Measurements from ENCODE around the gene PLEKHA5. TPM values are rescaled to one million over a fixed set of nuclear protein-coding genes. Genes with fewer than 3 reads are reported as not detected.
"Not testable (repeated sequence)": the region's sequence is repeated elsewhere in the genome, so short reads cannot be mapped to it uniquely, and the experiment has no call there.

The PLEKHA5 gene
- total and polyA plus RNA-seq, 3 donors from 2014 or later: 22.4 to 37.5 (median 34.8) TPM

DNA sequence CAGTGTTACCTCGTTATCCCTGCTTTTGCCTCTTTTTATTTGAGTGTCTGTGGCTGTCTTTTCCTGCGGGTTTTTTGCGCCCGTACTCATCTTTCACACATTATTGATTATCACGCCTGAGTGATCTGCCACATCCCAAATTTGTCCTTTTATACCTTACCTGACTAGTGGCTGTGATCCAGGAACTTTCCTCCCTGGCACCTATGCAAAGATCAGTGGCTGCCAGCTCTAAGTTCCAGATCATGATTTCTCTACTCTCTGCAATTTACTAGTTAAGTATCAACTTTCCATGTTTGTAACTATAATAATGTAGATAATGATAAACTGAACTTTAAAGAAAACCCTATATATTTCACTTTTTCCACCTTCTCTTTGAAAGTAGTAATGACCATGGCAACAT, 36.9 kb downstream of the PLEKHA5 start:
- H3K4me1 ChIP-seq: peaks cover 5% of the 10 kb centered on the region
- H3K9me3 ChIP-seq: no peaks in the 10 kb centered on the region
- no peak overlapping the region for H3K27ac ChIP-seq
- no peaks in the 10 kb centered on the region for H3K27me3 ChIP-seq
- TF ChIP-seq, protein P1, sequence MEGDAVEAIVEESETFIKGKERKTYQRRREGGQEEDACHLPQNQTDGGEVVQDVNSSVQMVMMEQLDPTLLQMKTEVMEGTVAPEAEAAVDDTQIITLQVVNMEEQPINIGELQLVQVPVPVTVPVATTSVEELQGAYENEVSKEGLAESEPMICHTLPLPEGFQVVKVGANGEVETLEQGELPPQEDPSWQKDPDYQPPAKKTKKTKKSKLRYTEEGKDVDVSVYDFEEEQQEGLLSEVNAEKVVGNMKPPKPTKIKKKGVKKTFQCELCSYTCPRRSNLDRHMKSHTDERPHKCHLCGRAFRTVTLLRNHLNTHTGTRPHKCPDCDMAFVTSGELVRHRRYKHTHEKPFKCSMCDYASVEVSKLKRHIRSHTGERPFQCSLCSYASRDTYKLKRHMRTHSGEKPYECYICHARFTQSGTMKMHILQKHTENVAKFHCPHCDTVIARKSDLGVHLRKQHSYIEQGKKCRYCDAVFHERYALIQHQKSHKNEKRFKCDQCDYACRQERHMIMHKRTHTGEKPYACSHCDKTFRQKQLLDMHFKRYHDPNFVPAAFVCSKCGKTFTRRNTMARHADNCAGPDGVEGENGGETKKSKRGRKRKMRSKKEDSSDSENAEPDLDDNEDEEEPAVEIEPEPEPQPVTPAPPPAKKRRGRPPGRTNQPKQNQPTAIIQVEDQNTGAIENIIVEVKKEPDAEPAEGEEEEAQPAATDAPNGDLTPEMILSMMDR (IDR thresholded peaks at IDR 0.05): no peak
- no peak for TF ChIP-seq POLR2A (IDR thresholded peaks at IDR 0.05)
- DNase-seq: no peak
- intact Hi-C loops (cut with DNase I; ENCODE audit: low total_unique reads): no loop called here
- H3K36me3 ChIP-seq (ENCODE audit: low read depth, missing control alignments): no peaks in the 10 kb centered on the region
- H3K4me3 ChIP-seq: no peak overlapping the region
- WGBS, 2 donors: 51 to 60% methylated on average over 5 of the region's 5 CpGs

DNA sequence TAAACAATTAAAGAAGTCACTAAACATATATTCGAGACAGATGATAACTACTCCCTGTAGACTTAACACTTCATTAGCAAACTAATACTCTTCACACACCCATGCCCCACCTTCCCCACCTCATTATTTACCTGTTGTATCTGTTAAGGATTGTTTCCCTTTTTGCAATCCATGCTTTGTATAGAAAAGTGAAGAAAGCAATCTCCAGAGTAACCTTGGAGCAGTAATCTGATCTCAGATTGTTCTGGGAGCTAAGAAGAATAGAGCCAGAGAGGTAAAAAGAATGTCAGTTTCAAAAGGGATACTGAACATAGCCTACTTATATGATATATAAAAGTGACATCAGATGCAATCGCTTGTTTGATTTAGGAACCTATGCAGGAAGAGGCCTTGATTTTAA, 37.4 kb downstream of the PLEKHA5 start:
- no peaks in the 10 kb centered on the region for H3K27me3 ChIP-seq
- H3K27ac ChIP-seq: no peak overlapping the region
- no peak for DNase-seq
- TF ChIP-seq, protein P1 (IDR thresholded peaks at IDR 0.05): no peak
- no peak for TF ChIP-seq POLR2A (IDR thresholded peaks at IDR 0.05)
- no peaks in the 10 kb centered on the region for H3K9me3 ChIP-seq
- 39 to 41% methylated on average over 2 of the region's 2 CpGs for WGBS, 2 donors
- H3K4me3 ChIP-seq: no peak overlapping the region
- no peaks in the 10 kb centered on the region for H3K36me3 ChIP-seq (ENCODE audit: low read depth, missing control alignments)
- intact Hi-C loops (cut with DNase I; ENCODE audit: low total_unique reads): no loop called here
- H3K4me1 ChIP-seq: peaks cover 5% of the 10 kb centered on the region

DNA sequence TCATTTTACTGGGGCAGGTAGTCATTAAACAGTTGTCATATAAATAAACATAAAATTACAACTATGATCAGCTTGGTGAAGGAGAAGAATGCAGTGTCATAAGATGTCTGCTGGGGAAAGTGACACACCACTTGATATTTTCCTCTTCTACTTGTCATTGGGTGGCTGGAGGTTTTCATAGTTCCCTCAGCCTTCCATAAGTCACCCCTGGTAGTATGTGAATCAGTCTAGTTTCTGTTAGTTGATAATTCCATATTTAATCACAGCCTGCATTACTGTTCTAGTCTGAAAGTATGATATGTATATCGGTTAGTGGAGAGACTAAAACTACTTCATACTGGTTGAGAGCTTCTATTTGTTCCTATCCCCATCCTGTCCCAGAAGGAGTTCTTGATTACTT, 38.2 kb downstream of the PLEKHA5 start:
- Histone ChIP-seq H3K27ac (no peak overlapping the region), H3K4me1 (peaks cover 5% of the 10 kb centered on the region), H3K9me3 (no peaks in the 10 kb centered on the region), H3K36me3 (ENCODE audit: low read depth, missing control alignments) (no peaks in the 10 kb centered on the region), H3K4me3 (no peak overlapping the region), H3K27me3 (no peaks in the 10 kb centered on the region)
- no peak for DNase-seq
- intact Hi-C loops (cut with DNase I; ENCODE audit: low total_unique reads): no loop called here
- 89 to 100% methylated on average over 1 of the region's 1 CpG for whole genome bisulfite sequencing, 2 donors
- TF ChIP-seq, protein P1 (IDR thresholded peaks at IDR 0.05): no peak
- no peak for TF ChIP-seq POLR2A (IDR thresholded peaks at IDR 0.05)

DNA sequence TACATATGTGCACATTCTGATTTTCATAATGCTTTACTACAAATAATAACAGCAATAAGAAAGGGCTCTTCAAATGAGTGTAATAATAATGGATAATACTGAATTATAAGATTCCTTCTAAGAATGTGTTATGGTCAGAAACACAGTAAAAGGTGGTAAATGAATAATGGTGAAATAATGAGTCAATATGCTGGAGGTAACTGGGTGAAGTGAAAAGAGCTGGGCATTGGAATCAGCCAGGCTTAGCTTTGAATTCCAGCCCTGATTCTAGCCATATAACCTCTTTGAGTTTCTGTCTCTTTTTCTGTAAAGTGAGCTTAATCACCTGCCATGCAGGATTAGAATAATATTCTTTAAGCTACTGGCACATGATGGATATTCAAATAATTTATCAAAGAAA, 39.1 kb downstream of the PLEKHA5 start:
- Histone ChIP-seq H3K36me3 (ENCODE audit: low read depth, missing control alignments) (no peaks in the 10 kb centered on the region), H3K27me3 (no peaks in the 10 kb centered on the region), H3K4me3 (no peak overlapping the region), H3K9me3 (no peaks in the 10 kb centered on the region), H3K27ac (no peak overlapping the region), H3K4me1 (peaks cover 5% of the 10 kb centered on the region)
- TF ChIP-seq, protein P1 (IDR thresholded peaks at IDR 0.05): no peak
- no peak for TF ChIP-seq POLR2A (IDR thresholded peaks at IDR 0.05)
- intact Hi-C loops (cut with DNase I; ENCODE audit: low total_unique reads): no loop called here
- DNase-seq: no peak

DNA sequence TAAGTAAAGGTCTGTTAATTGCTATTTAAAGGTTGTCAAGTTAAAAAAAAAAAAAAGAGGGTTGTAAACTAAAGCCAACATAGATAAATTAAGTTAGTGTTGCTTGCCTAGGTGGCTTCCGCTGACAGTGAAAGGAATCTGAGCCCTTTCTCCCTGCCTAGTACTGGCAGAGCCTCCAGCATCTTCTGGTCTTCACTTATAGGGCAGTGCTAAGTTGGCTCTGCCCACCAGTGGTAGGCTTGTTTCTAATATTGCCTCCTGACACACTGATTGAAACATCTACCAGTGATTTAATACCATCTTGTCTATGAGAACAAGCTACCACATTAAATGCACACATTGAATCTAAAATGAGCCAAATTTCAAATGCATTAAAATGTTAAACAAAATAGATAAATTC, 39.7 kb downstream of the PLEKHA5 start:
- no peak for DNase-seq
- no peak overlapping the region for H3K27ac ChIP-seq
- TF ChIP-seq, protein P1 (IDR thresholded peaks at IDR 0.05): no peak
- TF ChIP-seq POLR2A (IDR thresholded peaks at IDR 0.05): no peak
- H3K9me3 ChIP-seq: no peaks in the 10 kb centered on the region
- H3K4me3 ChIP-seq: no peak overlapping the region
- no peaks in the 10 kb centered on the region for H3K36me3 ChIP-seq (ENCODE audit: low read depth, missing control alignments)
- H3K27me3 ChIP-seq: no peaks in the 10 kb centered on the region
- WGBS, 2 donors: 94 to 100% methylated on average over 1 of the region's 1 CpG
- peaks cover 5% of the 10 kb centered on the region for H3K4me1 ChIP-seq
- intact Hi-C loops (cut with DNase I; ENCODE audit: low total_unique reads): no loop called here

DNA sequence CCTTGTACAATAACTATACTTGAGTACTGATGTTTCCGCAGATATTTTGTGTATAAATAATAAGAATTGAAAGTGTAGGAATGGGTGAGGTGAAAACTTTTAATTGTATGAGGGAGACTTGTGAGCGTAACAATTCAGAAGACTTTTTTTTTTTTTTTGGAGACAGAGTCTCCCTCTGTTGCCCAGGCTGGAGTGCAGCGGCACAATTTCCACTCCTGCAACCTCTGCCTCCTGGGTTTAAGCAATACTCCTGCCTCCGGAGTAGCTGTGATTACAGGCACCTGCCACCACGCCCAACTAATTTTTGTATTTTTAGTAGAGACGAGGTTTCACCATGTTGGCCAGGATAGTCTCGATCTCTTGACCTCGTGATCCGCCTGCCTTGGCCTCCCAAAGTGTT, 40.8 kb downstream of the PLEKHA5 start:
- H3K27me3 ChIP-seq; H3K4me1 ChIP-seq; H3K4me3 ChIP-seq; H3K36me3 ChIP-seq (ENCODE audit: low read depth, missing control alignments); H3K9me3 ChIP-seq; intact Hi-C loops (cut with DNase I; ENCODE audit: low total_unique reads); DNase-seq; H3K27ac ChIP-seq: not testable (repeated sequence)
- 89 to 98% methylated on average over 9 of the region's 9 CpGs for WGBS, 2 donors

Measured in testis (tissue), 3 donors.